Left lobe of liver (tissue), 2 donors: ENCODE data around the gene ZBTB43. TPM values are rescaled to one million over a fixed set of nuclear protein-coding genes. Genes with fewer than 3 reads are reported as not detected.
"Not testable (repeated sequence)": the region's sequence is repeated elsewhere in the genome, so short reads cannot be mapped to it uniquely, and the experiment has no call there.

Experiments
- ATAC-seq: fragments of 200-7000 bp; cut with Tn5 transposase; one replicate; pipeline ENCODE4 v1.9.1; 2020; ENCODE audit warnings: mild to moderate bottlenecking, moderate library complexity
- DNase-seq: peaks from one replicate; pipeline ENCODE4 v3.0.0-alpha.2; 2020; ENCODE audit warnings: low spot score
- total RNA-seq: library from RNA; stranded (reverse); gene quantifications from one replicate; pipeline ENCODE4 v1.2.1, GENCODE V29; 2021
- donor health status: DM: no; HTN: no; CAD: no; lungs with moderate emphysema.
- donor health status: DM: no; HTN: yes; CAD: no.

The ZBTB43 gene
- total RNA-seq, 1 donor from 2014 or later: 8.2 TPM

GRCh38 chr9:126822873-126823272 is 18.0 kb downstream of the ZBTB43 start:
- no peak for DNase-seq
- no peak for ATAC-seq

DNA sequence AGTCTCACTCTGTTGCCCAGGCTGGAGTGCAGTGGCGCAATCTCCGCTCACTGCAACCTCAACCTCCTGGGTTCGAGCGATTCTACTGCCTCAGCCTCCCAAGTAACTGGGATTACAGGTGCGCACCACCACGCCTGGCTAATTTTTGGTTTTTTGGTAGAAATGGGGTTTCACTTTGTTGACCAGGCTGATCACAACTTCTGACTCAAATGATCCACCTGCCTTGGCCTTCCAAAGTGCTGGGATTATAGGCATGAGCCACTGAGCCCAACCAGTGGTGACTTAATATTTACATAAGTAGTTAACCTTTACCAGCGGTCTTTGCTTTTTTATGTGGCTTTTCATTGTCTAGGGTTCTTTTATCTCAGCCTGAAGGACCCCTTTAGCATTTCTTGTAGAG is 19.2 kb downstream of the ZBTB43 start:
- ATAC-seq: peak; percentile 53
- not testable (repeated sequence) for DNase-seq

DNA sequence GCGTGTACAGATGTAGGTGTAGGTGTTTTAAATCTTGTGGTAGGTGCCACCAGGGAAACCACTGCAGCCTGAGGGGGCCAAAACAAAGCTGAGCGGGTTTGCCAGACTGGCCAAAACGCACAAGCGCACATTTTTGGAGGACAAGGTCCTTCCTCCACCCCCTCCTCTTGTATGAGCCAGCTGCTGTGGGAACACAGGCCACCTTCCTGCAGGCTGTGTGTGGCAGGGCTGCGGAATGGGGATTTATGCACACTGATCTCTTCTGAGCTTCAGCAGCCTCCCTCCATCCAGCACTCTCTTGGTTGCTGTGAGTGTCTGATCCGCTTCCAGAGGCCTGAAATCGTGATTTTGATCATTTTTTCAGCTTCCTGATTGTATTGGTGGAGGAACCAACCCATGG is 22.4 kb downstream of the ZBTB43 start:
- ATAC-seq: peak; percentile 57

GRCh38 chr9:126829035-126829434 is 24.2 kb downstream of the ZBTB43 start:
- ATAC-seq (no peak), DNase-seq (no peak)

More for the DNA sequence above, 22.4 kb downstream of the ZBTB43 start:
- DNase-seq: no peak

GRCh38 chr9:126830827-126831226 is 26.0 kb downstream of the ZBTB43 start:
- ATAC-seq: no peak

GRCh38 chr9:126832440-126832839 is 27.6 kb downstream of the ZBTB43 start:
- ATAC-seq: no peak

More at GRCh38 chr9:126830827-126831226, 26.0 kb downstream of the ZBTB43 start:
- DNase-seq: no peak

DNA sequence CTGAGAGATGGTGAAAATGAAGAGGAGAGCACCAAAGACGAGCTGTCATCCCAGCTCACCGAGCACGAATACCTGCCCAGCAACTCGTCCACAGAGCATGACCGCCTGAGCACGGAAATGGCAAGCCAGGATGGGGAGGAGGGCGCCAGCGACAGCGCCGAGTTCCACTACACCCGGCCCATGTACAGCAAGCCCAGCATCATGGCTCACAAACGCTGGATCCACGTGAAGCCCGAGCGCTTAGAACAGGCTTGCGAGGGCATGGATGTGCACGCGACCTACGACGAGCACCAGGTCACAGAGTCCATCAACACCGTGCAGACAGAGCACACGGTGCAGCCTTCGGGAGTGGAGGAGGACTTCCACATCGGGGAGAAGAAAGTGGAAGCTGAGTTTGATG is 28.2 kb downstream of the ZBTB43 start:
- DNase-seq: no peak
- no peak for ATAC-seq

More at GRCh38 chr9:126832440-126832839, 27.6 kb downstream of the ZBTB43 start:
- DNase-seq: no peak

- DNase-seq (no peak), ATAC-seq (no peak)
Measured at GRCh38 chr9:126833710-126834345, 29.0 kb downstream of the ZBTB43 start.

DNA sequence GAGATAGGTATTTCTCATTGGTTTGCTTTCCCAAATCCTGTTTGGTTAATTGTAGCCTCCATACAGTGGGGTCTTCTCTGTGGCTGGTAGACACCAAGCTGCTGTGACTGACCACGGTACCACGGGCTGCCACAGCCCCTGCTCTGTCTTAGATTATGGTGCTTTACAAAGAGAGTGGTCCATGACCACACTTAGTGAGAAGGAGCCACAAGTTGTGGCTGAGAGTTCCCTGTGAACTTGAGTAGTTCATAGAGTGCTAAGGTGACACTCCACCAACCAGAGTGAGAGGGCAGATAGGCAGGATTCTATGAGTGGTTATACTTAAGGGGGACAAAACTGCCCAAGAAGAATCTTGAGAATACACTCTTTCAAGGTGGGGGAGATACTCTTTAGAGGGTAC is 29.8 kb downstream of the ZBTB43 start:
- ATAC-seq: no peak
- no peak for DNase-seq

DNA sequence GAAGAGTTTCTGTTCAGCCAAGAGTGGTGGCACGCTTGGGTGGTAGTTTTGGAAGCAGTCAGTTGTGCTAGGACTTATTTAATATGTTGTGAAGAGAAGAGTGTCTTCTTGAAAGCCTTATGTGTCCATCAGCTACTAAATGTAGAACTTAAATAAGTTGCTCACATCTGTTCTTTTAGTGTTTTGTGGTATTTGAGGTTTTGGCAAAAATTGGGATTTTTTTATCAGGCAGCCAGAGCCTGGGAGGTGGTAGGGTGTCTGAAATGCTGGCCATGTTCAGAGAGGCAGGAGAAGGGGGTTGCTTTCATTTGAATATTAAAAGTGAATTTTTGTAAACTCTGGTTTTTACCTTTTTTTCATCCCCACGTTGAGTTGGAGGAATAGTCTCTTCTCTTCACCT is 31.4 kb downstream of the ZBTB43 start:
- DNase-seq: no peak
- ATAC-seq: no peak

DNA sequence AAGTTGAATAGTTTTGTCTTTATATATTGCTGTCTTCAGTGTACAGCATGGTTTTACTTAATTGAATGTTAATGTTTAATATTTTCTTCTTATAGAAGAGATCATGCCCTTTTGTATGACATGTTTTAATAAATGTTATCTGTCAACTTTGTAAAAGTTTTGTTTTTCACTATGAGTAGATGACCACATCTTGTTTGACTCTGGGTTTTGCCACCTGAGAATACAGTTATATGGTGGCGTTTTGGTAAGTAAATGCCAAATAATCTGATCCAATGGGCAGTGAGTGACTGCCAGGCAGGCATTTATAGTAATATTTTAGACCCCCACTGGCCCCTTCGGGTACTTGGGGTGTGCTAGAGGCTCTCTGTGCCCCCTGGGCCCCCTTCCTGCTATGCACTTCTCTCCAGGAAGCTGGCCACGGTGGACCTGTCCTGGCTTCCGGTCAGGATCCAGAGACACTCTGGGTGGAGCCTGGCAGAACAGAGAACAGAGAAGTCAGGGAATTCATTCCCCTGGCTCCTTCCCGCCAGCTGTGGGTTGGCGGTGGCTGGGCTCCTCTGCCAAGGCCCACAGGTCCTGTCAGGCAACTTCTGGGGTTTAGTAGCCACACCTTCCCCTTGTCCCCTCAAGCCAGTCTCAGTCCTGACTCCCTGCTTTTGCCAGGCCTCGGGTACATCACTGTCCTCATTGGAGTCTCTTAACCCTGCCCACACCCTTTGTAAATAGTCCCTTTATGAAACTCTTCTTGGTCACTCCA is 33.4 kb downstream of the ZBTB43 start:
- ATAC-seq: no peak
- no peak for DNase-seq

DNA sequence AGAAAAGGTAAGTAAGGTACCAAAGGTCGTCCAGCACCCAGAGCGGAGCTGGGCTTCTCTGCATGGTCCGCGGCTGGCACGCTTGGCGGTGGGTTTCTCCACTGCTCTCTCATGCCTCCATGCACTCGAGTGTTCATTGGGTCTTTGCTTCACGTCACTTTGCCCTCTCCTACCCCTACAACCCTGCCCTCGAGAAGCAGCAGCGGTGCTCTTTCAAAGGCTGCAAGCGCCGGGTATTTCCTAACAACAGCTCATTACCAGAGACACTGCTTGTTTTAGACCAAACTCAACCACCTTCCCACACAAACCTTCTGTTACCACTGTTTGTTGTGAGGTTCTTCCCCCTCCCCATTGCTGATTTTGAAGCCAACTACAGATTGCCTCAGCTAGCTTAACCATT is 34.1 kb downstream of the ZBTB43 start:
- no peak for DNase-seq
- ATAC-seq: no peak

DNA sequence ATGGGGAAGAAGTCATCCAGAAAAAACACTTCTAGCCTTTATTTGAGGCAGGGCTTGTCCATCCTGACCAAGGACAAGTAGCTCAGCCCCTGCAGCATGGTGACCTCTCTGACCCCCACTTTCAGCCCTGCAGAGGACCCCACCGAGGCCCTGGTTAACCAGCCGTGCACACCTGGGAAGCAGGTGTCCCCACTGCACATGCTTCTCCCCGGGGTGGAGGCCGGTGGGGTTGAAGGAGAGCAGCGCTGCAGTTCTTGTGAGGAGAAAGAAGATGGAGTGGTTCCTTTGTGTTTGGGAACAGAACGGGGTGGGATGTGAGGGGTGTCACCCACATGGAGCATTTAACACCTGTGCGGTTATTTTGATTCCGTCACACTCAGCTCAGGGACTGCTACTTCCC is 34.5 kb downstream of the ZBTB43 start:
- DNase-seq (no peak), ATAC-seq (no peak)

DNA sequence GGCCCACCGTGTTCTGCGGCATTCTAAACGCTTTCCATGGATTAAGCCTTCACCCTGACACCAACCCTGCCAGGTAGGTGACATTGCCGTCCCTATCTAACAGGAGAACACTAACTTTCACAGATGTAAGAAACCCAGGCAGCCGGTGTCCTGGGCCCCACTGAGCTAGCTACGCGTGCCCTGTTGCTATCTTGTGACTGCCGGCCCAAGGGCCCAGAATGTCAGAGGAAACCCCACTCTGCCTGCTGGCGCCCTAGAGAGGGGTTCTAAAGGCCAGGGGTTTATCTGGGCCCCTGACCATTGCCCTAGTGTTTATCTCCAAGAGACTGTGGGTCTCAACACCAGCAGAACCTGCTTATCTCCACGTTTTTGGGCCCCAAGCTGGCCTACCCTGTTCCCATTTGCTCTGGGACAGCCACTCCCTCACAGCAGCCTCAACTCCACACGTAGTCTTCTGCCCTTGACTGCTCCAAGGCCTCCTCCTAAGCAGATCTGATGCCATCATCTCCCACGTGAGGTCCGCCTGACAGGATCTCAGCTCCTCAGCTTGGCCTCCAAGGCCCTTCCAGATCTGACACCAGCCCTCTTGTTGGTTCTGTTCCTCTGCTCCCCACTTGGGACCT is 37.5 kb downstream of the ZBTB43 start:
- DNase-seq: no peak
- peak; percentile 9 for ATAC-seq

DNA sequence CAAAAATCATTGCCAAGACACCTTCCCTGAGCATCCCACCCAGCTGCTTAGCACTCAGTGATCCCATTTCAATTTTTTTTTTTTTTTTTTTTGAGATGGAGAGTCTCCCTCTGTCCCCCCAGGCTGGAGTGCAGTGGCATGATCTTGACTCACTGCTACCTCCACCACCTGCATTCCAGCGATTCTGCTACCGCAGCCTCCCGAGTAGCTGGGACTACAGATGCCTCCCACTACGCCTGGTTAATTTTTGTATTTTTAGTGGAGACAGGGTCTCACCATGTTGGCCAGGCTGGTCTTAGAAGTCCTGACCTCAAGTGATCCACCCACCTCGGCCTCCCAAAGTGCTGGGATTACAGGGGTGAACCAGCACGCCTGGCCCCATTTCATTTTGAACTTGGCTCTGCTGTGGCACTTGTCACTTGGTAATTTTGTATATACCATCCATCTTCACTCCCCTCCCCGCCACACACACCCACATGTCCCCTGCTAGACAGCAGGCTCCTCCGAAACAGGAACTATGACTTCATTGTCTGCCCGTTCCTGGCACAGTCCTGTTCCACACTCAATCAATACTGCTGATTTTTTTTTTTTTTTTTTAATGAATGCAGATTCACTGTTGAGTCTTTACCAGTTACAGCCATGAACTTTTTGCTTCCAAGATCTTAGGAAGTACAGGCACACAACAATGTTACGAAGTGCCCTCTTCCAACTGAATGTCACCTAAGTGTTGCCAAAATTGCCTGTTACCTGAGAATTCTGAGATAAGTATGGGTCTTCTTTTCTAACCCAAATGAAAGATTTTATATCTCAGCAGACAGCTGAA is 38.3 kb downstream of the ZBTB43 start:
- DNase-seq (no peak), ATAC-seq (peak; percentile 49)

GRCh38 chr9:126844085-126844484 is 39.2 kb downstream of the ZBTB43 start:
- DNase-seq: no peak
- no peak for ATAC-seq

DNA sequence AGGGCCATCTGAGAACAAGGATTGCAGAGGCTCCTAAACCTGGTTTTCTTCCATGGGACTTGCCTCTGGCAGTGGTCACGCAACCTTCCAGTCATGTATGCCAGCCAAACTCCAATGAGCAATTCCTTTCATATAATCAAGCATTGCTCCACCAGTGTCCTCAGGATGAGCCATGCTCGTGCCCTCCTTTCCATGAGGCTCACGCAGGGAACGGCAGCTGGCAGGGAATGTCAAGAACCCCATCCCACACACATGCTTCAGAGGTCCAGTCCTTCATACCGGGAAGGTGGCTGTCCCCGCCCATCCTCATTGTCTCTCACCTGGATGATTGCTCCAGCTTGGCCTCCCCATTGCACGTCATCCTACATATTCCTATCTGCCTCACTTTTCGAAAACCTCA is 42.2 kb downstream of the ZBTB43 start:
- ATAC-seq: no peak
- DNase-seq: no peak

- ATAC-seq (no peak), DNase-seq (no peak)
Measured at GRCh38 chr9:126849591-126850225, 44.9 kb downstream of the ZBTB43 start.

GRCh38 chr9:126851286-126851880 is 46.5 kb downstream of the ZBTB43 start:
- ATAC-seq: no peak
- no peak for DNase-seq

- DNase-seq (no peak), ATAC-seq (no peak)
Measured at GRCh38 chr9:126852086-126852688, 47.3 kb downstream of the ZBTB43 start.
